ENCODE data around the gene RXFP1. TPM values are rescaled to one million over a fixed set of nuclear protein-coding genes. Genes with fewer than 3 reads are reported as not detected.

Gene RXFP1
- total RNA-seq, 4 donors from 2014 or later = 2.1 to 11.3 (median 6.0) TPM

GRCh38 chr4:158681629-158682028 is 159.9 kb downstream of the RXFP1 start:
- H3K4me1 ChIP-seq = no peaks in the 10 kb centered on the region
- H3K27me3 ChIP-seq = no peaks in the 10 kb centered on the region
- no peaks in the 10 kb centered on the region for H3K9me3 ChIP-seq
- TF ChIP-seq POLR2A (IDR thresholded peaks at IDR 0.05) (no peak), CTCF (IDR thresholded peaks at IDR 0.05) (no peak)
- H3K36me3 ChIP-seq = no peaks in the 10 kb centered on the region
- no peak overlapping the region for H3K27ac ChIP-seq
- H3K4me3 ChIP-seq = no peak overlapping the region
- no peak for DNase-seq
- intact Hi-C loops (cut with DNase I; ENCODE audit: low total_unique reads) = no loop called here

- intact Hi-C loops (cut with DNase I; ENCODE audit: low total_unique reads) = no loop called here
- DNase-seq = no peak
- Histone ChIP-seq H3K9me3 (no peaks in the 10 kb centered on the region), H3K27ac (no peak overlapping the region), H3K4me1 (no peaks in the 10 kb centered on the region), H3K36me3 (no peaks in the 10 kb centered on the region), H3K27me3 (no peaks in the 10 kb centered on the region), H3K4me3 (no peak overlapping the region)
- TF ChIP-seq POLR2A (IDR thresholded peaks at IDR 0.05) = no peak
- TF ChIP-seq CTCF (IDR thresholded peaks at IDR 0.05) = no peak
These were observed 160.4 kb downstream of the RXFP1 start for GRCh38 chr4:158682066-158682465.

GRCh38 chr4:158688813-158689212 is 167.1 kb downstream of the RXFP1 start:
- no peak for DNase-seq
- intact Hi-C loops (cut with DNase I; ENCODE audit: low total_unique reads) = no loop called here
- no peaks in the 10 kb centered on the region for H3K36me3 ChIP-seq

More at GRCh38 chr4:158688813-158689212, 167.1 kb downstream of the RXFP1 start:
- TF ChIP-seq POLR2A (IDR thresholded peaks at IDR 0.05) (no peak), CTCF (IDR thresholded peaks at IDR 0.05) (no peak)
- no peak overlapping the region for H3K4me3 ChIP-seq
- H3K9me3 ChIP-seq = no peaks in the 10 kb centered on the region
- no peak overlapping the region for H3K27ac ChIP-seq
- no peaks in the 10 kb centered on the region for H3K4me1 ChIP-seq
- H3K27me3 ChIP-seq = no peaks in the 10 kb centered on the region

Small RNA genes within 50 kb of the gene (small RNA-seq; reads per million reads assigned to genes)
- gene RF00012 = not detected

Other genes with a start within 250 kb of the RXFP1 start
- 10 to 100 TPM in 2 of 4 donors, 1 to 10 TPM in 2; 2.3 to 39.5 (median 10.0) TPM for gene C4orf46, start 150.0 kb downstream of the RXFP1 start, total RNA-seq
- 10 to 100 TPM; 15.6 to 46.8 (median 27.6) TPM for gene ETFDH, start 150.4 kb downstream of the RXFP1 start, total RNA-seq
- 10 to 100 TPM in 2 of 4 donors, 1 to 10 TPM in 2; 2.6 to 36.1 (median 13.8) TPM for gene PPID, start 201.5 kb downstream of the RXFP1 start, total RNA-seq
- gene FNIP2, start 247.1 kb downstream of the RXFP1 start, total RNA-seq = 10 to 100 TPM in 3 of 4 donors, 1 to 10 TPM in 1; 8.5 to 61.9 (median 29.6) TPM

Data from uterus (tissue), 4 donors.